ENCODE data around the gene SH3BP1. TPM values are rescaled to one million over a fixed set of nuclear protein-coding genes. Genes with fewer than 3 reads are reported as not detected.
A peak's percentile ranks its signal among the peaks of the same experiment; 100 is the strongest.

The SH3BP1 gene
- total and polyA plus RNA-seq, 2 donors (not counting 1 experiment from before 2014, with no cell fraction given), result 2.9 to 3.1 TPM

DNA sequence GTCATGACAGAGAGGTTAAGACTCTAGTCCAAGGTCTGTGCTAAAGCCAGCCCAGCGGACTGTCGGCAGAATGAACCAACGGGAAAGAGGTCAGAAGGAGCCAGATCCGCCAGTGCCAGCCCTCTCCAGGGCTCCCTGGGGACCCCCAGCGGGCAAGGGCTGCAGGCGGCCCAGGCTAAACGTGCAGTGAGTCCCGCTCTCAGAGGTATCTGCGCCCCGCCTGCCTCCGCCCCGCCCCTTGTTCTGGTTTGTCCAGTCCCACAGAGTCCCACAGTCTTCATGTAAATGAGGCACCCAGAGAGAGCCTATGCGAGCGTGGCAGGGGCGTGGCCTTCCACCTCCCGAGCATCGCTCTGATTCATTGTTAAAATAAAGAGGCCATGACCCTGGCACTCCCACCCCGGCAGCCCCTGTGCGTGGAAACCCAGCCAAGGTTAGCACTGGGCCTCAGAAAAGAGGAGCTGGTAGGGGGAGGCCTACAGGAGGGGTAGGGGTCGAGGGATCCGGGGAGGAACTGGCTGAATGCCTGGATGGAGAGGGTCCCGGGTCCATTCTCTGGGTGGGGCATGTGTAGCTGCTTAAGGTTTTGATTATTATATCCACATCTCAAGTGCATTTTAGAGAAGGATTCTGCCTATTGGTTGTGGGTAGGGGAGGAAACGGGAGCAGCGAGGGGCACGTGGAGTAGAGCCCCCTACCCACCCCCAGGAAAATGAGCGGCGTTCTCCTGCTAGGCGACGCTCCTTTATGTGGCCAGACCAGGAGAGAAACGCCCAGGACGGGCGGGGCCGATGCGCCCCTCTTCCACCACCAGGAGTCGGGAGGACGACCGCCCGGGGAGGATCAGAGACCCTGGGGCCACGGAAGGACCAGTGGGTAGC is 57.4 kb downstream of the SH3BP1 start, which contains the start of gene TRIOBP:
Gene TRIOBP (plus strand): TSS at position 392 of the 881 bp plus-strand sequence. CDS start 4,318 bp downstream, outside the sequence.
- TF ChIP-seq, protein P1, sequence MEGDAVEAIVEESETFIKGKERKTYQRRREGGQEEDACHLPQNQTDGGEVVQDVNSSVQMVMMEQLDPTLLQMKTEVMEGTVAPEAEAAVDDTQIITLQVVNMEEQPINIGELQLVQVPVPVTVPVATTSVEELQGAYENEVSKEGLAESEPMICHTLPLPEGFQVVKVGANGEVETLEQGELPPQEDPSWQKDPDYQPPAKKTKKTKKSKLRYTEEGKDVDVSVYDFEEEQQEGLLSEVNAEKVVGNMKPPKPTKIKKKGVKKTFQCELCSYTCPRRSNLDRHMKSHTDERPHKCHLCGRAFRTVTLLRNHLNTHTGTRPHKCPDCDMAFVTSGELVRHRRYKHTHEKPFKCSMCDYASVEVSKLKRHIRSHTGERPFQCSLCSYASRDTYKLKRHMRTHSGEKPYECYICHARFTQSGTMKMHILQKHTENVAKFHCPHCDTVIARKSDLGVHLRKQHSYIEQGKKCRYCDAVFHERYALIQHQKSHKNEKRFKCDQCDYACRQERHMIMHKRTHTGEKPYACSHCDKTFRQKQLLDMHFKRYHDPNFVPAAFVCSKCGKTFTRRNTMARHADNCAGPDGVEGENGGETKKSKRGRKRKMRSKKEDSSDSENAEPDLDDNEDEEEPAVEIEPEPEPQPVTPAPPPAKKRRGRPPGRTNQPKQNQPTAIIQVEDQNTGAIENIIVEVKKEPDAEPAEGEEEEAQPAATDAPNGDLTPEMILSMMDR (conservative IDR thresholded peaks at IDR 0.05 in 1 of 2, IDR thresholded peaks at IDR 0.05 in 1 of 2; ENCODE audit: low read depth in 1 of 2, low read length in 2 of 2), result peak; percentile 37 to 57
- TF ChIP-seq EZH2 (IDR thresholded peaks at IDR 0.05; ENCODE audit: low read length, missing control alignments), result no peak
- Histone ChIP-seq H3K9ac (ENCODE audit: insufficient read depth, low read length) (no peak within 1 kb of the TSS), H3K4me2 (ENCODE audit: extremely low read depth, insufficient read depth, low read length) (peak within 1 kb of the TSS; percentile 74), H4K20me1 (ENCODE audit: control insufficient read depth, extremely low read depth, insufficient read depth, low read length) (no peaks in the 10 kb centered on the region), H3K36me3 (ENCODE audit: control insufficient read depth, insufficient read depth, low read length) (peaks cover 6% of the 10 kb centered on the region), H3K27ac (ENCODE audit: insufficient read depth, low read length) (no peak within 1 kb of the TSS), H3K4me1 (ENCODE audit: control insufficient read depth, extremely low read depth, insufficient read depth, low read length) (peaks cover 5% of the 10 kb centered on the region), H3K4me3 (replicated peaks in 1 of 4; ENCODE audit: control extremely low read depth in 1 of 4, insufficient read depth in 1 of 4, low read depth in 3 of 4, low read length in 4 of 4) (peak within 1 kb of the TSS in 2 of 4 experiments; percentile 7 to 38), H3K27me3 (ENCODE audit: control insufficient read depth, insufficient read depth, low read length) (no peaks in the 10 kb centered on the region), H2AFZ (ENCODE audit: low read length) (no peak within 1 kb of the TSS), H3K9me3 (ENCODE audit: control insufficient read depth, insufficient read depth, low read depth, low read length) (no peaks in the 10 kb centered on the region), H3K79me2 (ENCODE audit: control insufficient read depth, insufficient read depth, low read length) (no peaks in the 10 kb centered on the region)
- DNase-seq (ENCODE audit: low read depth in 2 of 2), result peak; percentile 91 to 93

DNA sequence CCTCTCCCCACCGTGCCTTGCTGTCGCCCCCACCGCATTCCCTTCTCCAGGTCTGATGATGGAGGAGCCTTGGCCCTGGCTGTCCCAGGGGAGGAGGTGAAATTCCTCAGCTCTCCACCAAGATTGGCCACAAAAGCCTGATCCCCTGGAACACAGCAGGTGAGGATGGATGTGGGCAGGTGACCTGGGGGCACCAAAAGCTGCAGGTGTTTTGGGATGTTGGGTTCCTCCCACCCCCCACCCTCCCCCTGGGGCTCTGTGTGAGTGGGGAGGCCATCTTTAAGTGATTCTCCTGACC is 58.0 kb downstream of the SH3BP1 start:
- H3K27ac ChIP-seq (ENCODE audit: insufficient read depth, low read length), result no peak overlapping the region
- no peak overlapping the region for H3K4me2 ChIP-seq (ENCODE audit: extremely low read depth, insufficient read depth, low read length)

DNA sequence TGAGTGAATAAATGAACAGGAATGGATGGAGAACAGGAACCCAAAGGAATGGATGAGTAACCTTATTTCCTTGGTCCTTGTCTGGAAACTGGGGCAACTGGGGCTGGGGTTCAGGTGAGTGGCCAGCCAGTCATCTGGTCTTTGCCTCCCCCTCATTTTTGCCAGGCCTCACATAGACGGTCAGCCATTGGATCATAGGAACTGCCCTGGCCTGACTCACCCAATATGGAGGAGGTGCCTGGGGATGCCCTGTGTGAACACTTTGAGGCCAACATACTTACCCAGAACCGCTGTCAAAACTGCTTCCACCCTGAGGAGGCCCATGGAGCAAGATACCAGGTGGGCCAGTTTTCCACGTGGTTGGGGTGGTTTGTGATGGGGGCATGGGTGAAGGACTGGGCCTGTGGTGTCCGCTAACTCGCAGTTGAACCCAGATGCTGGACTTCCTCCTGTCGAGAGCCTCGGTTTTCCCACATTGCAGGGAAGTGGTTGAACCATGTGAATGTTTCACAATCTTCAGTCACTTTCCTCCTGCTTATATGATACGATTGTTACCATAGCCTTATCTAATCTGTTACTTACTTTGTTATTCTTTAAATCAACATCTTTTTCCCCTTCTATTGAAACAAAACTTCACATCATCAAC is 61.8 kb downstream of the SH3BP1 start:
- Histone ChIP-seq H3K79me2 (ENCODE audit: control insufficient read depth, insufficient read depth, low read length) (no peaks in the 10 kb centered on the region), H3K4me2 (ENCODE audit: extremely low read depth, insufficient read depth, low read length) (no peak overlapping the region), H3K9ac (ENCODE audit: insufficient read depth, low read length) (no peak overlapping the region), H3K27me3 (ENCODE audit: control insufficient read depth, insufficient read depth, low read length) (no peaks in the 10 kb centered on the region), H3K9me3 (ENCODE audit: control insufficient read depth, insufficient read depth, low read depth, low read length) (no peaks in the 10 kb centered on the region), H4K20me1 (ENCODE audit: control insufficient read depth, extremely low read depth, insufficient read depth, low read length) (no peaks in the 10 kb centered on the region), H3K27ac (ENCODE audit: insufficient read depth, low read length) (no peak overlapping the region), H3K36me3 (ENCODE audit: control insufficient read depth, insufficient read depth, low read length) (no peaks in the 10 kb centered on the region), H3K4me3 (replicated peaks in 1 of 4; ENCODE audit: control extremely low read depth in 1 of 4, insufficient read depth in 1 of 4, low read depth in 3 of 4, low read length in 4 of 4) (no peak overlapping the region), H3K4me1 (ENCODE audit: control insufficient read depth, extremely low read depth, insufficient read depth, low read length) (no peaks in the 10 kb centered on the region), H2AFZ (ENCODE audit: low read length) (no peak overlapping the region)
- no peak for DNase-seq (ENCODE audit: low read depth in 2 of 2)
- TF ChIP-seq EZH2 (IDR thresholded peaks at IDR 0.05; ENCODE audit: low read length, missing control alignments), result no peak
- TF ChIP-seq, protein P1 (conservative IDR thresholded peaks at IDR 0.05 in 1 of 2, IDR thresholded peaks at IDR 0.05 in 1 of 2; ENCODE audit: low read depth in 1 of 2, low read length in 2 of 2), result no peak

More for the DNA sequence above, 58.0 kb downstream of the SH3BP1 start:
- H3K27me3 ChIP-seq (ENCODE audit: control insufficient read depth, insufficient read depth, low read length), result no peaks in the 10 kb centered on the region
- no peaks in the 10 kb centered on the region for H4K20me1 ChIP-seq (ENCODE audit: control insufficient read depth, extremely low read depth, insufficient read depth, low read length)
- no peak for DNase-seq (ENCODE audit: low read depth in 2 of 2)
- H3K4me3 ChIP-seq (replicated peaks in 1 of 4; ENCODE audit: control extremely low read depth in 1 of 4, insufficient read depth in 1 of 4, low read depth in 3 of 4, low read length in 4 of 4), result no peak overlapping the region
- H3K9me3 ChIP-seq (ENCODE audit: control insufficient read depth, insufficient read depth, low read depth, low read length), result no peaks in the 10 kb centered on the region
- peaks cover 5% of the 10 kb centered on the region for H3K4me1 ChIP-seq (ENCODE audit: control insufficient read depth, extremely low read depth, insufficient read depth, low read length)
- no peak overlapping the region for H3K9ac ChIP-seq (ENCODE audit: insufficient read depth, low read length)
- H2AFZ ChIP-seq (ENCODE audit: low read length), result no peak overlapping the region
- no peaks in the 10 kb centered on the region for H3K79me2 ChIP-seq (ENCODE audit: control insufficient read depth, insufficient read depth, low read length)
- peaks cover 4% of the 10 kb centered on the region for H3K36me3 ChIP-seq (ENCODE audit: control insufficient read depth, insufficient read depth, low read length)
- TF ChIP-seq EZH2 (IDR thresholded peaks at IDR 0.05; ENCODE audit: low read length, missing control alignments), result no peak
- TF ChIP-seq, protein P1 (conservative IDR thresholded peaks at IDR 0.05 in 1 of 2, IDR thresholded peaks at IDR 0.05 in 1 of 2; ENCODE audit: low read depth in 1 of 2, low read length in 2 of 2), result no peak
